HepG2 (cell line): ENCODE measurements around the gene SFPQ. TPM values are rescaled to one million over a fixed set of nuclear protein-coding genes. Genes with fewer than 3 reads are reported as not detected.

Experiments used
- ATAC-seq: fragments of 200-7000 bp; cut with Tn5 transposase; 3 replicates; pipeline ENCODE4 v1.9.1; 2020; ENCODE audit warnings: mild to moderate bottlenecking, moderate library complexity
- BruUV-seq: library from RNA; stranded (reverse); fragments of 400-500 nt; replicated peaks from 2 replicates; lab custom pipeline; 2021; lab: Mats Ljungman, UMichigan
- CTCF ChIA-PET: fragments of 300-600 bp; formaldehyde crosslinking; extraction: SDS; loops from one replicate; lab custom pipeline; 2021; ENCODE audit warnings: low total read pairs, inconsistent platforms, low intra/inter-chr PET ratio; lab: Yijun Ruan, JAX
- POLR2A ChIA-PET: fragments of 350-600 bp; sonication (Branson Sonifier 250); formaldehyde crosslinking; loops from one replicate; lab custom pipeline; 2020; ENCODE audit warnings: antibody characterized with exemption, inconsistent platforms; lab: Yijun Ruan, JAX
- DNase-seq: peaks from one replicate; pipeline ENCODE4 v3.0.0-alpha.2; 2015; ENCODE audit warnings: low spot score
- FAIRE-seq: peaks from 3 replicates; lab custom pipeline; 2011; peaks lifted over from hg19 to GRCh38; lab: Jason Lieb, UNC
- H2AFZ ChIP-seq: one replicate; pipeline ENCODE4 v1.6.1; 2011; ENCODE audit warnings: low read length, inconsistent platforms
- H3K27ac ChIP-seq: fragments of 300-600 bp; 3 replicates; pipeline ENCODE4 v1.8.0; 2011; ENCODE audit warnings: mixed run types, mild to moderate bottlenecking, mixed read lengths, low read length, inconsistent platforms; ENCODE audit not compliant: insufficient read depth; ENCODE audit errors: extremely low read length
- H3K27me3 ChIP-seq, 2 experiments: fragments of 200-600 bp in 1 of 2; 2 replicates in 1 of 2; 3 replicates in 1 of 2; pipeline versions ENCODE4 v1.6.0 to v1.8.0; 2011; ENCODE audit warnings: low read length in 2 of 2, mild to moderate bottlenecking in 2 of 2, moderate library complexity in 2 of 2, inconsistent platforms in 1 of 2; ENCODE audit not compliant: insufficient read depth in 2 of 2, control insufficient read depth in 1 of 2
- H3K36me3 ChIP-seq, 2 experiments: fragments of 200-600 bp in 1 of 2; replicated peaks in 1 of 2; 2 replicates in 1 of 2; 3 replicates in 1 of 2; pipeline versions ENCODE4 v1.5.1 to v1.8.0; 2011; ENCODE audit warnings: low read length in 2 of 2, inconsistent platforms in 1 of 2; ENCODE audit not compliant: insufficient read depth in 2 of 2, control insufficient read depth in 1 of 2
- H3K4me1 ChIP-seq: 2 replicates; pipeline ENCODE4 v1.5.1; 2012; ENCODE audit warnings: low read length, inconsistent platforms; ENCODE audit not compliant: insufficient read depth
- H3K4me2 ChIP-seq: 2 replicates; pipeline ENCODE4 v1.6.0; 2011; ENCODE audit warnings: low read depth, low read length, inconsistent platforms
- H3K4me3 ChIP-seq, 3 experiments: fragments of 200-600 bp in 1 of 3; sonication (generic), shearing (Covaris generic) in 1 of 3; replicated peaks in 1 of 3; 2 replicates each; pipeline ENCODE4 v1.5.1; 2011 to 2016; ENCODE audit warnings: low read length in 3 of 3, inconsistent platforms in 2 of 3, low read depth in 2 of 3, mild to moderate bottlenecking in 2 of 3, control low read depth in 1 of 3, mixed read lengths in 1 of 3; ENCODE audit not compliant: insufficient read depth in 1 of 3
- H3K79me2 ChIP-seq: one replicate; pipeline ENCODE4 v1.6.1; 2011; ENCODE audit warnings: low read length, inconsistent platforms; ENCODE audit not compliant: insufficient read depth
- H3K9ac ChIP-seq: 2 replicates; pipeline ENCODE4 v1.6.0; 2011; ENCODE audit warnings: mild to moderate bottlenecking, low read depth, low read length, inconsistent platforms; ENCODE audit not compliant: insufficient read depth
- H3K9me3 ChIP-seq: 2 replicates; pipeline ENCODE4 v1.5.1; 2012; ENCODE audit warnings: mild to moderate bottlenecking, low read length
- H4K20me1 ChIP-seq: 2 replicates; pipeline ENCODE4 v1.6.0; 2011; ENCODE audit warnings: inconsistent platforms, mild to moderate bottlenecking, low read length, moderate library complexity; ENCODE audit not compliant: insufficient read depth
- IKZF4 ChIP-seq: sonication (generic); formaldehyde crosslinking; IDR thresholded peaks from 2 replicates; pipeline ENCODE4 v1.5.1; 2020; ENCODE audit warnings: borderline replicate concordance, mild to moderate bottlenecking, low read depth, missing genetic modification reagents; ENCODE audit errors: not compliant biosample characterization
- KDM5A ChIP-seq: fragments of 200-600 bp; sonication (generic); IDR thresholded peaks from 2 replicates; pipeline ENCODE4 v1.7.0; 2018; ENCODE audit warnings: antibody characterized with exemption, mild to moderate bottlenecking, low read length, borderline replicate concordance
- PITX1 ChIP-seq: sonication (generic); formaldehyde crosslinking; IDR thresholded peaks from 2 replicates; pipeline ENCODE4 v1.5.1; 2020; ENCODE audit warnings: mild to moderate bottlenecking, missing genetic modification reagents
- RFXANK ChIP-seq: IDR thresholded peaks from 2 replicates; pipeline ENCODE4 v1.6.1; 2016
- SIX1 ChIP-seq: sonication (generic); formaldehyde crosslinking; IDR thresholded peaks from 2 replicates; pipeline ENCODE4 v1.4.0; 2020; ENCODE audit warnings: missing genetic modification reagents, borderline replicate concordance
- ZNF660 ChIP-seq: sonication (generic); formaldehyde crosslinking; IDR thresholded peaks from 2 replicates; pipeline ENCODE4 v1.5.1; 2020; ENCODE audit warnings: mild to moderate bottlenecking, low read depth, missing genetic modification reagents, borderline replicate concordance
- ZNF777 ChIP-seq: sonication (generic); formaldehyde crosslinking; IDR thresholded peaks from 2 replicates; pipeline ENCODE4 v1.4.0; 2020; ENCODE audit warnings: missing genetic modification reagents
- ZNF788 ChIP-seq: sonication (generic); formaldehyde crosslinking; IDR thresholded peaks from 2 replicates; pipeline ENCODE4 v1.5.0; 2020; ENCODE audit warnings: mild to moderate bottlenecking, missing genetic modification reagents, borderline replicate concordance
- WGBS: methylation state at CpG from one replicate; pipeline ENCODE4 v1.1.6; 2017; ENCODE audit warnings: low lambda C conversion rate; 5-methylcytosine and 5-hydroxymethylcytosine counted together
- in situ Hi-C: cut with HindIII; loops from 2 replicates; pipeline ENCODE4 v1.10.0; 2017; ENCODE audit warnings: low pct_unique_long_range_greater_than_20kb; ENCODE audit not compliant: extremely low pct_ligation_motif_present
- intact Hi-C: fragments of 100-400 bp; cut with micrococcal nuclease; formaldehyde crosslinking; loops from one replicate; pipeline ENCODE4 v1.10.0; 2022; ENCODE audit not compliant: unreplicated experiment
- polyA plus RNA-seq, 8 experiments: library from polyadenylated mRNA; depleted of rRNA in 3 of 8; stranded (reverse) in 7 of 8; unstranded in 1 of 8; fragments of >200 nt; fragmentation: Illumina TruSeq in 4 of 8; extraction: Trizol in 4 of 8; gene quantifications; 2 replicates each; pipeline versions ENCODE4 v1.2.1 to v1.2.3, GENCODE V29; 2011 to 2016; ENCODE audit warnings: low read depth in 4 of 8, missing spikeins in 1 of 8, mixed read lengths in 1 of 8; ENCODE audit not compliant: insufficient read depth in 1 of 8
- total RNA-seq, 5 experiments: library from RNA; depleted of rRNA; stranded (reverse); fragments of >200 nt; fragmentation: Illumina TruSeq; extraction: Trizol; gene quantifications; 2 replicates each; pipeline ENCODE4 v1.2.3, GENCODE V29; 2016; ENCODE audit warnings: low read depth in 1 of 5

SFPQ gene
- total and polyA plus RNA-seq, 2 of the 13 experiments (the other 11 are each of a cell fraction or from before 2014, with no cell fraction given): 101 to 292 TPM

DNA sequence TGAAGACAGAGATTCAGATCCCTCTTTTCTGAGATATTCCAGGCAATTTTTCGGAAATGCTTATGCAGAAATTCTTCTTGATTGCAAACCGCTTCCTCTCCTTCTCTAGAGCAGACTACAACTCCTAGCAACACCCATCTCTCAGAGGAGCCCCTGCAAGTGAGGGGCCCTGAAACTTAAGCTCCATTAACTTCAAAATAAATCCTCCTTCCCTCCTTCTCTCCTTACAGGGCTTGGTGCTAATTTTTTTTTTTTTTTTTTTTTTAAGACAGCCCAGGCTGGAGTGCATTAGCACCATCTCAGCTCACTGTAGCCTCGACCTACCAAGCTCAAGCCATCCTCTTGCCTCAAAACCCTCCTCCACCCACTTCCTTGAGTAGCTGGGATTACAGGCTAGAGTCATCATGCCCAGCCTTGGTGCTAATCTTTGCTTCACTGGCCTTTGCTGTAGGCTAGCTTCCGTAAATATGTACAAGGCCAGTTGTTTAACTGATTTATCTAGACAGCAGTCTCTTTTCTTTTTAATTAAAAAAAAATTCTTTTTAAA, 30.2 kb upstream of the SFPQ start:
- intact Hi-C loops: no loop called here
- Histone ChIP-seq H4K20me1 (no peaks in the 10 kb centered on the region), H3K27me3 (no peaks in the 10 kb centered on the region; a peak in 1 of 5 replicates), H3K4me3 (no peak overlapping the region), H3K36me3 (no peaks in the 10 kb centered on the region), H3K4me2 (no peak overlapping the region), H3K9ac (no peak overlapping the region), H3K27ac (no peak overlapping the region), H3K79me2 (no peaks in the 10 kb centered on the region), H3K9me3 (no peaks in the 10 kb centered on the region), H3K4me1 (no peaks in the 10 kb centered on the region), H2AFZ (no peak overlapping the region)
- TF ChIP-seq IKZF4 (CRISPR knock-in tag): no peak
- TF ChIP-seq SIX1 (CRISPR knock-in tag): no peak
- no peak for TF ChIP-seq KDM5A
- POLR2A ChIA-PET: no interaction called here
- in situ Hi-C loops: loop anchor here (10.0 kb wide), 1 partner anchor 62 kb away; no protein-coding TSS in a partner anchor
- no peak for ATAC-seq
- 52% methylated on average over 4 of the region's 4 CpGs for WGBS
- no TSS peak for BruUV-seq
- no peak for DNase-seq
- no peak for FAIRE-seq
- CTCF ChIA-PET: no interaction called here

GRCh38 chr1:35222322-35223083, 29.6 kb upstream of the SFPQ start:
- no peaks in the 10 kb centered on the region for H4K20me1 ChIP-seq
- H3K4me1 ChIP-seq: no peaks in the 10 kb centered on the region
- H2AFZ ChIP-seq: no peak overlapping the region
- no TSS peak for BruUV-seq
- no peaks in the 10 kb centered on the region for H3K79me2 ChIP-seq
- DNase-seq: no peak
- H3K9ac ChIP-seq: no peak overlapping the region
- H3K9me3 ChIP-seq: no peaks in the 10 kb centered on the region
- intact Hi-C loops: no loop called here
- no peak overlapping the region for H3K4me3 ChIP-seq
- no peaks in the 10 kb centered on the region for H3K36me3 ChIP-seq
- no peaks in the 10 kb centered on the region; a peak in 1 of 5 replicates for H3K27me3 ChIP-seq
- CTCF ChIA-PET: no interaction called here
- FAIRE-seq: no peak
- ATAC-seq: no peak
- WGBS: 26% methylated on average over 6 of the region's 6 CpGs
- no peak overlapping the region for H3K4me2 ChIP-seq
- no peak overlapping the region for H3K27ac ChIP-seq
- POLR2A ChIA-PET: no interaction called here
- in situ Hi-C loops: loop anchor here (10.0 kb wide), 1 partner anchor 62 kb away; no protein-coding TSS in a partner anchor
- no peak for TF ChIP-seq ZNF660 (CRISPR knock-in tag)
- no peak for TF ChIP-seq PITX1 (CRISPR knock-in tag)
- no peak for TF ChIP-seq RFXANK
- no peak for TF ChIP-seq ZNF788 (CRISPR knock-in tag)
- TF ChIP-seq ZNF777 (CRISPR knock-in tag): no peak
